IMR-90 (cell line): ENCODE results near the gene C6orf89. TPM values are rescaled to one million over a fixed set of nuclear protein-coding genes. Genes with fewer than 3 reads are reported as not detected.

Experiments
- ATAC-seq: fragments of 200-7000 bp; cut with Tn5 transposase; 2 replicates; pipeline ENCODE4 v1.9.1; 2020; ENCODE audit warnings: low read depth, mild to moderate bottlenecking, moderate library complexity
- BruUV-seq: library from RNA; stranded (reverse); fragments of 400-500 nt; replicated peaks from 2 replicates; lab custom pipeline; 2021; lab: Mats Ljungman, UMichigan
- CTCF ChIA-PET: fragments of 300-600 bp; formaldehyde crosslinking; extraction: SDS; loops from one replicate; lab custom pipeline; 2021; ENCODE audit warnings: antibody characterized with exemption; lab: Yijun Ruan, JAX
- POLR2A ChIA-PET: fragments of 300-600 bp; sonication (Branson Sonifier 250); formaldehyde crosslinking; loops from one replicate; lab custom pipeline; 2022; ENCODE audit warnings: antibody characterized with exemption; ENCODE audit not compliant: unreplicated experiment; lab: Charles Lee
- DNase-seq: peaks from one replicate; pipeline ENCODE4 v3.0.0; 2013
- H2AFZ ChIP-seq: replicated peaks from 2 replicates; pipeline ENCODE3; 2013; ENCODE audit warnings: low read length, mild to moderate bottlenecking; ENCODE audit not compliant: poor library complexity
- H2AK5ac ChIP-seq: 2 replicates; pipeline ENCODE4 v1.6.1; 2013; ENCODE audit warnings: low read depth, low read length, inconsistent platforms
- H2AK9ac ChIP-seq: replicated peaks from 2 replicates; pipeline ENCODE3; 2013; ENCODE audit warnings: mild to moderate bottlenecking, low read depth, low read length, moderate library complexity; ENCODE audit not compliant: poor library complexity
- H2BK120ac ChIP-seq: 2 replicates; pipeline ENCODE4 v1.6.1; 2013; ENCODE audit warnings: low read depth, low read length, inconsistent platforms
- H2BK15ac ChIP-seq: 3 replicates; pipeline ENCODE4 v1.6.1; 2013; ENCODE audit warnings: low read depth, low read length, inconsistent platforms
- H2BK20ac ChIP-seq: 2 replicates; pipeline ENCODE4 v1.6.1; 2013; ENCODE audit warnings: low read depth, mild to moderate bottlenecking, inconsistent platforms, low read length, moderate library complexity
- H2BK5ac ChIP-seq: 2 replicates; pipeline ENCODE4 v1.6.1; 2013; ENCODE audit warnings: mild to moderate bottlenecking, low read depth, low read length, inconsistent platforms; ENCODE audit not compliant: poor library complexity, severe bottlenecking
- H3K14ac ChIP-seq: replicated peaks from 2 replicates; pipeline ENCODE4 v1.6.1; 2013; ENCODE audit warnings: low read depth, low read length, inconsistent platforms
- H3K18ac ChIP-seq: 2 replicates; pipeline ENCODE4 v1.6.1; 2013; ENCODE audit warnings: low read depth, low read length, control low read depth
- H3K23ac ChIP-seq: 2 replicates; pipeline ENCODE4 v1.6.1; 2013; ENCODE audit warnings: low read depth, low read length, inconsistent platforms
- H3K27ac ChIP-seq: 2 replicates; pipeline ENCODE4 v1.5.1; 2013; ENCODE audit warnings: mild to moderate bottlenecking, control low read depth, low read length; ENCODE audit not compliant: insufficient read depth
- H3K27me3 ChIP-seq: 2 replicates; pipeline ENCODE4 v1.6.1; 2013; ENCODE audit warnings: low read length; ENCODE audit not compliant: control insufficient read depth, insufficient read depth
- H3K36me3 ChIP-seq: 2 replicates; pipeline ENCODE4 v1.6.1; 2013; ENCODE audit warnings: low read length, mixed read lengths; ENCODE audit not compliant: control insufficient read depth, insufficient read depth
- H3K4ac ChIP-seq: 2 replicates; pipeline ENCODE4 v1.6.1; 2013; ENCODE audit warnings: low read depth, low read length, inconsistent platforms
- H3K4me1 ChIP-seq: 2 replicates; pipeline ENCODE4 v1.6.1; 2013; ENCODE audit warnings: low read length, mixed read lengths; ENCODE audit not compliant: control insufficient read depth, insufficient read depth
- H3K4me2 ChIP-seq: 2 replicates; pipeline ENCODE4 v1.6.1; 2013; ENCODE audit warnings: low read depth, mild to moderate bottlenecking, control low read depth, low read length, moderate library complexity
- H3K4me3 ChIP-seq: 2 replicates; pipeline ENCODE4 v1.5.1; 2013; ENCODE audit warnings: low read depth, mild to moderate bottlenecking, control low read depth, low read length, moderate library complexity; ENCODE audit not compliant: insufficient read depth
- H3K56ac ChIP-seq: 2 replicates; pipeline ENCODE4 v1.6.1; 2013; ENCODE audit warnings: low read length, inconsistent platforms; ENCODE audit not compliant: insufficient read depth; ENCODE audit errors: extremely low read depth
- H3K79me1 ChIP-seq, 2 experiments: 2 replicates each; pipeline ENCODE4 v1.6.1; 2013; ENCODE audit warnings: low read length in 2 of 2, inconsistent platforms in 1 of 2, low read depth in 1 of 2
- H3K9ac ChIP-seq: 2 replicates; pipeline ENCODE4 v1.6.1; 2013; ENCODE audit warnings: low read depth, low read length, control low read depth
- H3K9me1 ChIP-seq: 2 replicates; pipeline ENCODE4 v1.6.1; 2013; ENCODE audit warnings: low read length, inconsistent platforms; ENCODE audit not compliant: insufficient read depth
- H3K9me3 ChIP-seq: 2 replicates; pipeline ENCODE4 v1.6.1; 2013; ENCODE audit warnings: low read length; ENCODE audit not compliant: control insufficient read depth, insufficient read depth
- H4K20me1 ChIP-seq: 2 replicates; pipeline ENCODE4 v1.6.1; 2013; ENCODE audit warnings: low read length, inconsistent platforms; ENCODE audit not compliant: insufficient read depth
- H4K5ac ChIP-seq: 2 replicates; pipeline ENCODE4 v1.6.1; 2013; ENCODE audit warnings: mild to moderate bottlenecking, low read depth, low read length, control low read depth
- H4K8ac ChIP-seq, 2 experiments: 2 replicates each; pipeline ENCODE4 v1.6.1; 2013; ENCODE audit warnings: low read depth in 2 of 2, low read length in 2 of 2, control low read depth in 1 of 2, inconsistent platforms in 1 of 2
- H4K91ac ChIP-seq: 2 replicates; pipeline ENCODE4 v1.6.1; 2013; ENCODE audit warnings: low read depth, low read length, inconsistent platforms; ENCODE audit not compliant: insufficient read depth
- BHLHE40 ChIP-seq: fragments of 150-350 bp; IDR thresholded peaks from 2 replicates; pipeline ENCODE4 v1.6.1; 2016; ENCODE audit warnings: mild to moderate bottlenecking, low read depth, low read length
- CEBPB ChIP-seq: IDR thresholded peaks from 2 replicates; pipeline ENCODE4 v1.6.1; 2012; ENCODE audit warnings: low read depth, low read length, improper control_type of control experiment
- FOS ChIP-seq: fragments of 150-350 bp; IDR thresholded peaks from 2 replicates; pipeline ENCODE4 v1.6.1; 2016; ENCODE audit warnings: low read depth, low read length
- MAFK ChIP-seq: IDR thresholded peaks from 2 replicates; pipeline ENCODE4 v1.6.1; 2012; ENCODE audit warnings: low read depth, low read length, improper control_type of control experiment
- MAZ ChIP-seq: IDR thresholded peaks from 2 replicates; pipeline ENCODE4 v1.6.1; 2012; ENCODE audit warnings: low read depth, mild to moderate bottlenecking, low read length, improper control_type of control experiment, moderate library complexity, borderline replicate concordance
- MXI1 ChIP-seq: IDR thresholded peaks from 2 replicates; pipeline ENCODE4 v1.6.1; 2012; ENCODE audit warnings: low read depth, mild to moderate bottlenecking, low read length, moderate library complexity, borderline replicate concordance
- POLR2A ChIP-seq: IDR thresholded peaks from 2 replicates; pipeline ENCODE4 v1.6.1; 2012; ENCODE audit warnings: mild to moderate bottlenecking, low read depth, low read length
- RAD21 ChIP-seq: IDR thresholded peaks from 2 replicates; pipeline ENCODE4 v1.6.1; 2012; ENCODE audit warnings: low read length, improper control_type of control experiment
- RFX5 ChIP-seq: IDR thresholded peaks from 2 replicates; pipeline ENCODE4 v1.8.0; 2012; ENCODE audit warnings: low read depth, mild to moderate bottlenecking, low read length, moderate library complexity
- SMC3 ChIP-seq: fragments of 150-350 bp; IDR thresholded peaks from 2 replicates; pipeline ENCODE4 v1.6.1; 2016; ENCODE audit warnings: low read depth, mild to moderate bottlenecking, antibody characterized with exemption, low read length, moderate library complexity
- WGBS, 2 experiments: methylation state at CpG; one replicate each; pipeline versions ENCODE4 v1.1.5 to v1.1.7; 2013; ENCODE audit warnings: missing lambda C conversion rate in 2 of 2; ENCODE audit not compliant: insufficient read length in 1 of 2; ENCODE audit errors: extremely low coverage in 2 of 2; 5-methylcytosine and 5-hydroxymethylcytosine counted together
- dilution Hi-C: fragments of 300-500 bp; cut with HindIII; formaldehyde crosslinking; loops from one replicate; pipeline ENCODE4 v1.14.3; 2018; ENCODE audit warnings: low sequenced_read_pairs; ENCODE audit not compliant: unreplicated experiment
- in situ Hi-C: fragments of 300-500 bp; cut with MboI; formaldehyde crosslinking; loops from 3 replicates; pipeline ENCODE4 v1.14.3; 2019; ENCODE audit warnings: low sequenced_read_pairs, inconsistent platforms, mixed read lengths
- intact Hi-C: fragments of 100-400 bp; cut with micrococcal nuclease; formaldehyde crosslinking; loops from 2 replicates; pipeline ENCODE4 v1.10.0; 2022
- polyA plus RNA-seq, 3 experiments: library from polyadenylated mRNA; depleted of rRNA; stranded (reverse); fragments of >200 nt; gene quantifications; 2 replicates each; pipeline ENCODE4 v1.2.3, GENCODE V29; 2012; ENCODE audit warnings: low replicate concordance in 1 of 3
- total RNA-seq: library from RNA; depleted of rRNA; stranded (reverse); fragments of >200 nt; gene quantifications from 2 replicates; pipeline ENCODE4 v1.2.3, GENCODE V29; 2012
- TF ChIP-seq, protein P1 (sequence below): fragments of 150-350 bp; IDR thresholded peaks from 2 replicates; pipeline ENCODE4 v1.6.1; 2016; ENCODE audit warnings: low read depth, mild to moderate bottlenecking, low read length, moderate library complexity, borderline replicate concordance

The C6orf89 gene
- total and polyA plus RNA-seq, 2 of the 4 experiments (the other 2 are of a cell fraction): 30.8 to 52.3 TPM

GRCh38 chr6:36975231-36976006, 89.7 kb downstream of the C6orf89 start:
- no peak overlapping the region for H4K5ac ChIP-seq
- no TSS peak for BruUV-seq
- no peak overlapping the region for H3K4ac ChIP-seq
- ChIA-PET POLR2A (no interaction called here), CTCF (no interaction called here)
- WGBS, 2 experiments: 100% methylated on average over 2 of the region's 7 CpGs; no CpG with 5 or more reads in 1 of the 2 experiments
- no peak overlapping the region for H3K4me3 ChIP-seq
- no peak overlapping the region for H3K9ac ChIP-seq
- no peak overlapping the region for H3K27ac ChIP-seq
- H3K4me1 ChIP-seq: no peaks in the 10 kb centered on the region; the same call in 1 of the 2 replicates
- H3K27me3 ChIP-seq: no peaks in the 10 kb centered on the region
- peaks cover 68 to 76% of the 10 kb centered on the region in 2 experiments for H3K79me1 ChIP-seq
- H3K18ac ChIP-seq: no peak overlapping the region
- ATAC-seq: no peak
- no peak overlapping the region for H2BK5ac ChIP-seq
- no peak overlapping the region for H3K56ac ChIP-seq
- H2BK120ac ChIP-seq: no peak overlapping the region
- H4K91ac ChIP-seq: no peak overlapping the region
- H3K36me3 ChIP-seq: peaks cover 84% of the 10 kb centered on the region
- dilution Hi-C loops: no loop called here
- H3K9me1 ChIP-seq: no peaks in the 10 kb centered on the region; the same call in 1 of the 2 replicates
- H4K8ac ChIP-seq: no peak overlapping the region
- H4K20me1 ChIP-seq: peaks cover 55% of the 10 kb centered on the region
- H3K14ac ChIP-seq: no peak overlapping the region
- no peak overlapping the region for H2BK20ac ChIP-seq
- no peak overlapping the region for H3K4me2 ChIP-seq
- no peaks in the 10 kb centered on the region for H3K9me3 ChIP-seq
- TF ChIP-seq MAFK (no peak), MAZ (no peak), RFX5 (no peak), BHLHE40 (no peak), RAD21 (no peak), MXI1 (no peak), CEBPB (no peak), SMC3 (no peak), POLR2A (no peak), FOS (no peak)
- TF ChIP-seq, protein P1, sequence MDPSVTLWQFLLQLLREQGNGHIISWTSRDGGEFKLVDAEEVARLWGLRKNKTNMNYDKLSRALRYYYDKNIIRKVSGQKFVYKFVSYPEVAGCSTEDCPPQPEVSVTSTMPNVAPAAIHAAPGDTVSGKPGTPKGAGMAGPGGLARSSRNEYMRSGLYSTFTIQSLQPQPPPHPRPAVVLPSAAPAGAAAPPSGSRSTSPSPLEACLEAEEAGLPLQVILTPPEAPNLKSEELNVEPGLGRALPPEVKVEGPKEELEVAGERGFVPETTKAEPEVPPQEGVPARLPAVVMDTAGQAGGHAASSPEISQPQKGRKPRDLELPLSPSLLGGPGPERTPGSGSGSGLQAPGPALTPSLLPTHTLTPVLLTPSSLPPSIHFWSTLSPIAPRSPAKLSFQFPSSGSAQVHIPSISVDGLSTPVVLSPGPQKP: no peak
- in situ Hi-C loops: no loop called here
- H2AK5ac ChIP-seq: no peak overlapping the region
- H3K23ac ChIP-seq: no peak overlapping the region
- H2AFZ ChIP-seq: no peak overlapping the region
- no peak for DNase-seq
- intact Hi-C loops: no loop called here
- no peak overlapping the region for H2AK9ac ChIP-seq
- H2BK15ac ChIP-seq: no peak overlapping the region
